ENCODE measurements around the gene ZNF619. TPM values are rescaled to one million over a fixed set of nuclear protein-coding genes. Genes with fewer than 3 reads are reported as not detected.

ZNF619 gene
- total and polyA plus RNA-seq, 2 of the 13 experiments (the other 11 are each of a cell fraction or from before 2014, with no cell fraction given) = 0.83 to 5.2 TPM

- TF ChIP-seq ARID5B (CRISPR knock-in tag; IDR thresholded peaks at IDR 0.05) (peak; percentile 26; the same call in 1 of the 2 replicates), KMT2A (CRISPR knock-in tag; IDR thresholded peaks at IDR 0.05) (peak; percentile 81), ZNF749 (CRISPR knock-in tag; IDR thresholded peaks at IDR 0.05; ENCODE audit: borderline replicate concordance) (0 out of 2 replicates have a peak, but pooled peaks have one; percentile 87), AKAP8 (CRISPR knock-in tag; IDR thresholded peaks at IDR 0.05) (no peak), ZBTB39 (CRISPR knock-in tag; IDR thresholded peaks at IDR 0.05) (no peak), ZNF777 (CRISPR knock-in tag; IDR thresholded peaks at IDR 0.05) (peak; percentile 57), ZNF296 (CRISPR knock-in tag; conservative IDR thresholded peaks at IDR 0.05) (no peak), HNRNPUL1 (IDR thresholded peaks at IDR 0.05; ENCODE audit: low read depth, low read length) (no peak), MXD1 (CRISPR knock-in tag; IDR thresholded peaks at IDR 0.05) (peak; percentile 88), ZNF441 (CRISPR knock-in tag; IDR thresholded peaks at IDR 0.05; ENCODE audit: borderline replicate concordance) (peak; percentile 42; the same call in 1 of the 2 replicates), PBX3 (CRISPR knock-in tag; IDR thresholded peaks at IDR 0.05; ENCODE audit: borderline replicate concordance) (0 out of 2 replicates have a peak, but pooled peaks have one; percentile 50), CREB3 (CRISPR knock-in tag; IDR thresholded peaks at IDR 0.05) (no peak)
- TF ChIP-seq, protein P1, sequence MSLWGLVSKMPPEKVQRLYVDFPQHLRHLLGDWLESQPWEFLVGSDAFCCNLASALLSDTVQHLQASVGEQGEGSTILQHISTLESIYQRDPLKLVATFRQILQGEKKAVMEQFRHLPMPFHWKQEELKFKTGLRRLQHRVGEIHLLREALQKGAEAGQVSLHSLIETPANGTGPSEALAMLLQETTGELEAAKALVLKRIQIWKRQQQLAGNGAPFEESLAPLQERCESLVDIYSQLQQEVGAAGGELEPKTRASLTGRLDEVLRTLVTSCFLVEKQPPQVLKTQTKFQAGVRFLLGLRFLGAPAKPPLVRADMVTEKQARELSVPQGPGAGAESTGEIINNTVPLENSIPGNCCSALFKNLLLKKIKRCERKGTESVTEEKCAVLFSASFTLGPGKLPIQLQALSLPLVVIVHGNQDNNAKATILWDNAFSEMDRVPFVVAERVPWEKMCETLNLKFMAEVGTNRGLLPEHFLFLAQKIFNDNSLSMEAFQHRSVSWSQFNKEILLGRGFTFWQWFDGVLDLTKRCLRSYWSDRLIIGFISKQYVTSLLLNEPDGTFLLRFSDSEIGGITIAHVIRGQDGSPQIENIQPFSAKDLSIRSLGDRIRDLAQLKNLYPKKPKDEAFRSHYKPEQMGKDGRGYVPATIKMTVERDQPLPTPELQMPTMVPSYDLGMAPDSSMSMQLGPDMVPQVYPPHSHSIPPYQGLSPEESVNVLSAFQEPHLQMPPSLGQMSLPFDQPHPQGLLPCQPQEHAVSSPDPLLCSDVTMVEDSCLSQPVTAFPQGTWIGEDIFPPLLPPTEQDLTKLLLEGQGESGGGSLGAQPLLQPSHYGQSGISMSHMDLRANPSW (CRISPR knock-in tag; IDR thresholded peaks at IDR 0.05; ENCODE audit: borderline replicate concordance) = no peak
- TF ChIP-seq, protein P2, sequence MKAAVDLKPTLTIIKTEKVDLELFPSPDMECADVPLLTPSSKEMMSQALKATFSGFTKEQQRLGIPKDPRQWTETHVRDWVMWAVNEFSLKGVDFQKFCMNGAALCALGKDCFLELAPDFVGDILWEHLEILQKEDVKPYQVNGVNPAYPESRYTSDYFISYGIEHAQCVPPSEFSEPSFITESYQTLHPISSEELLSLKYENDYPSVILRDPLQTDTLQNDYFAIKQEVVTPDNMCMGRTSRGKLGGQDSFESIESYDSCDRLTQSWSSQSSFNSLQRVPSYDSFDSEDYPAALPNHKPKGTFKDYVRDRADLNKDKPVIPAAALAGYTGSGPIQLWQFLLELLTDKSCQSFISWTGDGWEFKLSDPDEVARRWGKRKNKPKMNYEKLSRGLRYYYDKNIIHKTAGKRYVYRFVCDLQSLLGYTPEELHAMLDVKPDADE (CRISPR knock-in tag; IDR thresholded peaks at IDR 0.05) = peak; percentile 77; the same call in 1 of the 2 replicates
These were observed 19.7 kb upstream of the ZNF619 start, which contains the start of gene RPL14 (continued) for GRCh38 chr3:40456940-40457823.

Measured in HepG2 (cell line).